CD4-positive, alpha-beta T cell treated with Interferon alpha-2 for 1 hour (primary cell): ENCODE measurements around the gene PRSS33.

Source experiments
- DNase-seq, 2 donors: peaks; one replicate each; pipeline ENCODE4 v3.0.0-alpha.2; 2020 to 2022

PRSS33 gene

DNA sequence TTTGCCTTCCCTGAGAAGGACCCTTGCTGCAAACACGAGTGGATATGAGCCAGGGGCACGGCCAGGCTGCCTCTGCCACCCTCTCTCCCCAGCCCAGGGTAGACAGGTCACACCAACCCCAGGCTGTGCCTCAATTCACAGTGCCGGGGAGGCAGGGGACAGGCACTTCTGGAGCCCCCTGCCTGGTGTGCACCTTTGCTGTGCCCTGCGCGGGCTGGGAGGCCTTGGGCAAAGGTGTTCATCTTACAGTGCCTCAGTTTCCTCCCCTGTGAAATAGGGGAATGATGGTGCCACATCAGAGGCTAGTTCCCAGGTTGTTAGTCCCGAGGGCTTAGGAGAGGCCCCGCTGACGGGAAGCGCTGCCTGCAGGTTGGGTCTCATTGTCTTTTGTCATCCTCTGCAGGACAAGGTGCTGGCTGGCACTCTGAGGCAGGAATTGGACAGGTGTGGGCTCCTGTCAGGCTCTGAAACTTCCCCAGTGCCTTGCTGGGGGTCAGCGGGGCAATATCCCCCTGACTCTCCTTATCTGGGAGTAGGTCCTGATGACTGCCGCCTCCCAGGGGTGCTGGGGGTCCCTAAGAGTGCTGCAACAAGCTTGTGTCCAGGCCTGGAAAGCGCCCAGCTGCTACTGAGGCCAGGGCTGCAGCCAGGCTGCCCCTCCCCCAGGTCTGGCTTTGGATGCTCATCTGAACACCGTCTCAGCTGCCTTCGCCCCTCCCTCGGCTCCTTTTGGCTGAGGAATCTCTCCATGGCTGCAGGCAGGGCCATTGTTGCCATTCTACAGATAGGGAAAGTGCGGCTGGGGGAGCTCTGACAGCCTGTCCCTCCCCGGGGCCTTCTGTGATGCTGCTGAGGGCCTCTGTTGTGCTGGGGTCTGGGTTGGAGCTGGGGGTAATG lies 32.8 kb upstream of the PRSS33 start:
- no peak for DNase-seq

DNA sequence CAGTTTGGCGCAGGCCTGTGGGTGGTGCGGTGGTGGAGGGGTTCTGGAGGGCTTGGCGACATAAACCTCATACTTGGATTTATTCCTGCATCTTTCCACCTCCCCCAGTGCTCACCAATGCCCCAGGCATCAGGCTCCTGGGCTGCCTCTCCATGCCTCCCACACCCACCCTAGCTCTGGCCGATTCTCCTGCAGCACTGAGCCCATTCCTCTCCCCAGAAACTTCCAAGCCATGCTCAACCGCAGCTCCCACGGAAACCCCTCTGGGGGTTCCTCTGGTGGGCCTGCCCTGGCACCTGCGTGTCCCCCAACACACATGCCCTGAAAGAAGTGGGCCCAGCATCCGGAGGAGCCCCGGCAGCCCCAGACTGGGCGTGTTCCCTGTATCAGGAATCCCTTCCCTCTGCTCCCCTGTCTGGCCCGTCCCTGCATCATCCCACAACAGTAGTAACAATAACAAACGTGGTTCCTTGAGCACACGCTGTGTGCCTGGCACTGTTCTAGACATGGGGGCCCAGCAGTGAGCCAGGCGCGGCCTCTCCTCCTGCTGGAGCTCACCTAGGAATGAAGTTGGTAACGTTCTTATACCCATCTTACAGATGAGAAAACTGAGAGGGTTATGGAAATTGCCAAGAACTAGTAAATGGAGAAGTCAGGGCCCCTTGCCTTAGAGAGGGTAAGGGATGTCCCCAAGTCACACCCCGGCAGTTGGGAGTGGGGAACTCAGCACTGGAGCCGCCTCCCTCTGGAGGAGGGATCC lies 32.0 kb upstream of the PRSS33 start:
- DNase-seq: no peak

DNA sequence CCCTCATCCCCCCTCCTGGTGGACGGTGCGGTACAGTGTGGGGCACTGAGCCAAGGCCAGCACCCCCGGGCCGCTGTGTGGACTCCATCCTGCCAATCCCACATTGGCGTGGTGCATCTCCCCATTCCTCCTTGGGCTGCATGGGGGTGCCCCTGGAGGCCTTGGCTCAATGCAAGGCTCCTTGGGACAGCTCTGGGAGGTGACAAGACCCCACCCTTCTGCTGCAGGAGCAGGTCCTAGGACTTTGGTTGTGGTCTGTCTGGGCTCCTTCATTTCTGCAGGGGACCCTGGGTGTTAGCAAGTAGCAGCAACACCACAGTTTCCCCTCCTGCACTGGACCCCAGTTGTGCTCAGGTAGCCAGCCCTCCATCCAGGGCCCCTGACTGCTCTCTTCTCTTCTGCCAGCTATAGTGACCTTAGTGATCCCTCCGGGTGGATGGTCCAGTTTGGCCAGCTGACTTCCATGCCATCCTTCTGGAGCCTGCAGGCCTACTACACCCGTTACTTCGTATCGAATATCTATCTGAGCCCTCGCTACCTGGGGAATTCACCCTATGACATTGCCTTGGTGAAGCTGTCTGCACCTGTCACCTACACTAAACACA lies 31.0 kb upstream of the PRSS33 start:
- no peak for DNase-seq

DNA sequence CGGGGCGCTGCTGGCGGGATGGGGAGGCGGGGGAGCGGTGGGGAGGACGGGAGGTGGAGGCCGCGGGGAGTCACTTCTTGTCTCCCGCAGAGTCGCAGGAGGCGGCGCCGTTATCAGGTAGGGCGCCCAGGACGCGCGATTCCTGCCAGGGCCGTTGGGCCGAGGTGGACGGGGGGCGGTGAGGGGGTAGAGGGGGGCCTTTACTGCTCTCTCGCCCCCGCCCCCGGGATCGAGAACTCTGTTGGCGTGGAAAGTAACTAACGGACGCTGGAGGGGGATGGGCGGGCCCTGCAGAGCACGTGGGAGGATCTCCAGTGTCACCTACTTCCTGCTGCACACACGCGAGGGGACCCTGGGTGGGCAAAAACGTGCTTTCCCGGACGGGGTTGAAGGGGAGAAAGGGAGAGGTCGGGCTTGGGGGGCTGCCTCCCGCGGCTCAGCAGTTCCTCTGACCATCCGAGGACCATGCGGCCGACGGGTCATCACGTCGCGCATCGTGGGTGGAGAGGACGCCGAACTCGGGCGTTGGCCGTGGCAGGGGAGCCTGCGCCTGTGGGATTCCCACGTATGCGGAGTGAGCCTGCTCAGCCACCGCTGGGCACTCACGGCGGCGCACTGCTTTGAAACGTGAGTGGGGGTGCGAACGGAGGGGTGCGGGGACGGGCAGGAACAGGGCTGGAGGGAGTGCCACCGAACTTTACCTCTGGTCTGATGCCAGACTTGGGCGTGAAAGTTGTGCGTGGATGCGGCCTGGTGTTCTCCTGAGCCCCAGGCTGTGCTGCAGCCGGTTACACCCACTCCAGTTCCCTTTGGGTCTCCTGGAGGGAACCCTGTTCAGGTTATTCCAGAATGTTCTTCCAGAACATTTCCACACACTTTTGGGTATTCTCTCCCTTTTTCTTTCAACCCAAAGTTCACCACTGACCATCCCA lies 30.2 kb upstream of the PRSS33 start:
- no peak for DNase-seq

DNA sequence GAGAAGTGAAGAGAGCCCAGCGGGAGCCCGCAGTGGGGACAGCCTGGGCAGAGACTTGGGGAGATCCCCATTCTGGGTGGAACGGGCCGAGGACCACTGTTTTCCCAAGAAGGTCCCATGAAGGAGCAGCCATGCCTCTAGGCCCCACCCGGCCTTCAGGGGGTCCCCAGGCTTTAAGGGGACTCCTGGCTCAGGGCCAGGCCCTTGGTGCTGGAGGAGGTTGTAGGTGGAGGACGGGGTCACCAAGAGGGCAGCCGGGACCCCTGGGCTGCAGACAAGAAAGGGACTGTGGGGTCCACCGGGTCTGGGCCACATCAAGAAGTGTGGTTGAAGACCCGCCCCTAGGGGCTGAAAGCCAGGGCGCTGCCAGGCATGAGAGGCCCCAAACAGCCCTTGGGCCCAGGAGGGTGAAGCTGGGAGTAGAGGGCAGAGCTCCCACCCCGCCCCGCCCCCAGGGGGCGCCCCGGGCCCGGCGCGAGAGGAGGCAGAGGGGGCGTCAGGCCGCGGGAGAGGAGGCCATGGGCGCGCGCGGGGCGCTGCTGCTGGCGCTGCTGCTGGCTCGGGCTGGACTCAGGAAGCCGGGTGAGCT lies 29.5 kb upstream of the PRSS33 start, which contains the start of gene PRSS21:
Gene PRSS21 (plus strand): TSS at position 487 of the 589 bp plus-strand sequence. CDS start 32 bp downstream, at position 519.
- DNase-seq: peak; percentile 42 to 45

DNA sequence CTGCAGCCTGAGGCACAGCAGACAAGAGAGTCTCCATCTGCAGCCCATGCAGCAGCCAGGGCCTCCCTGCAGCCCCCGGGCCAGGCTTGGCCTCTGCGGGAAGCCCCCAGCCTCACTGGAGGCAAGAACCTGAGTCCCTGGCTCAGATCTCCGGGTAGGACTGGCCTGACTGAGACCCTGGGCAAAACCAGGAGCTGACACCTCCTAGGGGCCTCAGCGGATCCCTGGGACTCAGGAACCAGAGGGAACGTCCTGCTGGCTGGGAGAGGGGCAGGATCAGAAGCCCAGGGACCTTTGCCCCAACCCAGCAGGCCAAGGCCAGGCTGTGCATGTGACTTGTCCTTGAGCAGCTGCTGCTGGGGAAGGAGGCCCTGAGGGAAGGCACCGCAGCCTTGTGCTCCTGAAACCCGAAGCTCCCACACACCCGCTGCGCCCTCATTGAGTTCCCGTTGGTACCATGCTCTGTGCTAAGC lies 28.0 kb upstream of the PRSS33 start:
- DNase-seq: no peak

DNA sequence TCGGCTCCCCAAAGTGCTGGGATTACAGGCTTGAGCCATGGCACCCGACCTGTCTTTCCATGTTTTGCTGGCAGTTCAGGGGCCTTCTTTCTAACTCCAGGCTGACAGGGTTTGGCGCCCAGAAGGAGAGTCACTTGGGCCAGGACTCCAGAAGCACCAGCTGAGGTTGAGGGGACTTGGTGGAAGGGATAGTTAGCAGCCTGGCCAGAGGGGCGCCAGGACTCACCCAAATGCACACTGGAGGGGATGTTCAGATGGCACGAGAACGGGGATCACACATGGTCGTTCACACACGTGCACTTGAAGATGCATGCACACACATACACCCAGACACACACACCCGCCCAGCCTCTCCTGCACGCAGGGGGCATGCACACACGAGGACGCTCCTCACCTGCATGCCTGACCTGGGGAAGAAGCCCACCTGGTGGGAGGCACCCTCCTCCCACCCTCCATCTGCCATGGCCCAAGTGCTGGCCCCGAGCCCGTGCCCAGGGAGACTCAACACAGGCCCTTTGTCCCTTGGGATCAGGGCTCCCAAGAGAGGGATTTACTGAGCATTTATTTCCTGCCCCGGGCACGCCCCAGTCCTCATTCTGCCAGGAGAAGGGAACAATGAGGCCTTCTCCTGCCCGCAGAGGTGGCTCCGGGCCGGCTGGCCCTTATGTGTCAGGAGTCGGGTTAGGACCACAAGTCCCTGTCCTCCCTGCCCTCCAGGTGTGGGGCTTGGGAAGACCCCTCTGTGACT lies 27.4 kb upstream of the PRSS33 start:
- no peak for DNase-seq

DNA sequence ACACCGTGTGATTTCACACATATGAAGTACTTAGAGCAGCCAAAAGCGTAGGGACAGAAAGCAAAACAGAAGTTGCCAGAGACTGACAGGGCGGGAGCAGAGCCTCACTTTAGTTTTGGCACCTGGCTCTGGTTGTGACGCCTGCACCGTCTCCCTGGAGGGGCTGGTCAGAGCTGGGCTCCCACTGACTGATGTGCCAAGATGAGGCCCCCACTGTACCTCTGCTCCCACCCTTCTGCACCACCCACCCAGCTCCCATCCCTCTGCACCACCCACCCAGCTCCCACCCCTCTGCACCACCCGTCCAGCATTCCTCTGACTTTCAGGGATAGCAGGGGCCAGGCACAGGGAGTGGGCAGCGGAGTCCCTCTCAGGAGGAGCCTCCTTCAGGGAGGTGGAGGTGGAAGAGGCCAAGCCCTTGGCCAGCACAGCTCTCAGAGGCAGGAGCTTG lies 26.4 kb upstream of the PRSS33 start:
- no peak for DNase-seq

DNA sequence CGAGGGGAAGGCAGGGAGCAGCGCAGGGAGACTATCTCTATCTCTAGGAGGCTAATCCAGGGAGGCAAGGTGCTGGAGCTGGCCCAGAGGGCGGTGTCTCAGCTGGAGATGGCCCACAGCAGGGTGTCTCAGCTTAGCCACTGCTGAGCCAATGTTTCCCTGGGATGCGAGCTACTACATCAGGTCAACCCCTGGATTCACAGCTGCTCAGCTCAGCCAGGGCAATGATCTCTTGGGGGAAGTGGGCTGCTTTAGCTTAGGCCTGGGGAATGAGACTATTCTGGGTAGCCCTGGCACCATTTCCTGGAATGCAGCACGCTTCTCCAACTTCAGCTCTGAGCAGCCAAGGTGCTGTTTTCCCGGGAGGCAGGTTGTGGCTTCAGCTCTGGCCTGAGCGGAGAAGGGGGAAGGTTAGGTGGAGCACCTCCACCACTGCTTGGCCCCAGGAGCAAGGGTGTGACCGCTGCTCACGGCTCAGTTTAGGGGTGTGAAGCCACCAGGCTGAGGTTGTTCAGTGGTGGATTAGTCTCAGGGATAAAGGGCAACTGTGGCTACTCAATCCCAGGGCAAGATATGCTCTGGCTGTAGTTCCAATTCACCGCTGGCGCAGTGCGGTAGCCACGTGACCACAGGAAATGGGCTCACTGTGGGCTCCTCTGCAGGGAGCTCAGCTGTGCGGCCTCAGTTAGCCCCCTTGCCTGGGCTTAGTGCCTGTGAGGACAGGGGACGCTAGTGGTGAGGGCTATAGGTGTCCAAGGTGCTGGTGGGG lies 24.5 kb upstream of the PRSS33 start:
- DNase-seq: no peak

DNA sequence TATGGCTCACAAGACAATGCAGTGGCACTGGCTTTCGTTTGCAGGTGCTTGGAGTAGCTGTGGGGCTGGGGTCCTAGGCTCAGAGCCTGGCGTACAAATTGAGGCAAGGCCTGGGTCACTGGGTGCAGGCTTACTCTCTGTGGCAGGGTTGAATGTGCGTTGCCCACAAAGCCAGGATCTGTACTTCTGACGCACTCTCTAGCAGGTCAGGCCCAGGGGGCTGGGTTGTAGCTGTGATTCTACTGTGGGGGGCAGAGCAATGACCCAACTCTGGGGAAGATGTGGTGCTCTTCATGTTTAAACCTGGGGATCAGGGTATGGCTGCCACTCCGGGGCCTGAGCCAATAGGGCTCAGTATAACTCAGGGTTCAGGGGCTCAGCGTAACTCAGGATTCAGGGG lies 23.3 kb upstream of the PRSS33 start:
- DNase-seq: no peak

DNA sequence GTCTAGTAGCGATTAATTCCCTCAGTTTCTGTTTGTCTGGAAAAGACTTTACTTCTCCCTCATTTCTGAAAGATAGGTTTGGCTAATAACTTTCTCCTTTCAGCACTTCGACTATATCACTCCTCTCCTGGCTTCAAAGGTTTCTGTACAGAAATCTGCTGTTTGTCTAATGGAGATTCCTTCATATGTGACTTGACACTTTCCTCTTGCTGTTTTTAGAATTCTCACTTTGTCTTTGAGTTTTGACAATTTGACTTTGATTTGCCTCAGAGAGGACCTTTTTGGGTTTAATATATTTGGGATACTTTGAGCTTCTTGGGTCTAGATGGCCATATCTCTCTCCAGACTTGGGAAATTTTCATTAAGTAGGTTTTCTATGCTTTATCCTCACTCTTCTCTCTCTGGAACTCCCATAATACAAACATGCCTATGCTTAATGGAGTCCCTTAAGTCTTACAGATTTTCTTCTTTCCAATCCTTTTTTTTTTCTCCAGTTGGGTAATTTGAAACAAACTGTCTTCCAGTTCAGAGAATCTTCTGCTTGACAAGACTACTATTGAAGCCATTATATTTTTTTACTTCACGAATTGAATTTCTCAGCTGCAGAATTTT lies 21.9 kb upstream of the PRSS33 start:
- DNase-seq: no peak

DNA sequence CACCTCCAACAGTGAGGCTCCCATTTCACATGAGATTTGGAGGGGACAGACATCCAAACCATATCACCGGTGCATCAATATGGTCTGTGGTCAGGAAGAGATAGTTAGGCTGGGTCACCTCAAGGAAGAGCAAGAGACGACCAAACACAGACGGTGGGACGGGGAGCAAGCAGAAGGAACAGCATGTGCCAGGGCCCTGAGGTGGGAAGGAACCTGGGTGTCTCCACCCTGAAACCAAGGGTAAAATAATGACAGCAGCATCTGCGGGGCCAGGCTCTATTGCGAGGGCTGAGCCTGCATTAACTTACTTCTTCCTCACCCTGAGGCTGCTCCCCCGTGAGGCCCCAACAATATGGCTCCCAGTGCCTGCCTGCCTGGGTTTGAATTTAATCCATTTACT lies 20.8 kb upstream of the PRSS33 start:
- DNase-seq: no peak

DNA sequence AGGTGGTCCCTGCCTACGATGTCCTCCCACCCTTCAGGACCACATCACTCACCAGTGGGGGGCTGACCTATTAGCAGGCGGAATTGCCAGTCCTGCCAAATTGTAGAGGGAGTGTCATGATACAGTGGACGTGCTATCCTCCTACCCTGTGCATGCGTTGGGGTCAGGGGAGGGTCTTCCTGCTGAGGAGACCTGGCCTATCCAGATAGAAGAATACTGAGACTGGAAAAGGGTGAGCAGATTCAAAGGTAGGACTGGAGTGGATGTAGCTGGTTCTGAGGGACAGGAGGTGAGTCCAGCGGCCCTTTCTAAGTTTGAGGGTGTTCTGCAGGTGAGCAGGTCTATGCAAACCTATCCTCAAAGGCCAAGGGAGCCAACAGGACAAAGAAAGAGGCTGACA lies 18.9 kb upstream of the PRSS33 start:
- no peak for DNase-seq

DNA sequence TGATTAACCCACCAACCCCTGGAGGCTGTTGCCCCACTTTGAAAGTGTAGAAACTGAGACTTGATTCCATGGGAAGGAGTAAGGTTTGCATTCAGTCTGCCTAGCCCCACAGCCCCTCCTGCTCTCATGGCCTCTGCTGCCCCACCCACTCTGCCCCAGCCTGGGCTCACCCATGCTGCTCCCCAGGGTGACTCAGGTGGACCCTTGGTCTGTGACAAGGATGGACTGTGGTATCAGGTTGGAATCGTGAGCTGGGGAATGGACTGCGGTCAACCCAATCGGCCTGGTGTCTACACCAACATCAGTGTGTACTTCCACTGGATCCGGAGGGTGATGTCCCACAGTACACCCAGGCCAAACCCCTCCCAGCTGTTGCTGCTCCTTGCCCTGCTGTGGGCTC lies 17.4 kb upstream of the PRSS33 start:
- DNase-seq: no peak

DNA sequence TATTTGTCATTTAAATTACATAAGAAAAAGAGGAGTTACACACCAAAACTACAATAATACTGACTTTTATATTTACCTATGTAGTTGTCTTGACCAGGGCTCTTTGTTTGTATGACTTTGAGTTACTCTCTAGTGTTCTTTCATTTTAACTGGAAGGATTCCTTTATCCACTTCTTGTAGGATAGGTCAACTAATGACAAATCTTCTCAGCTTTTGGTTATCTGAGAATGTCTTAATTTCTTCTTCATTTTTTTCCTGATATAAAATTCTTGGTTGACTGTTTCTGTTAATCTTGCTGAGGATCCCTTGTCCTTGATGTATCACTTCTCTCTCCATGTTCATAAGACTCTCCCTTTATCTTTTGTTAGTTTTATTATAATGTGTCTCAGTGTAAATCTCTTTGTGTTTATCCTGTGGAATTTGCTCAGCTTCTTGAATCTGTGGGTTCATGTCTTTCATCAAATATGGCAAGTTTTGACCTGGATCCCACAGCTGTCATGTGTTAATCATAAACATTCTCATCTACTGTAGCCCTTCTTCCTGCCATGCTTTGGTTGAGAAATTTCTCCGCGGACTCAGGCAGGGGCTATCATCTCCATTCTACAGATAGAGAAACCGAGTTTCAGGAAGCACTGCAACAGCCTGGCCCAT lies 16.3 kb upstream of the PRSS33 start:
- no peak for DNase-seq

DNA sequence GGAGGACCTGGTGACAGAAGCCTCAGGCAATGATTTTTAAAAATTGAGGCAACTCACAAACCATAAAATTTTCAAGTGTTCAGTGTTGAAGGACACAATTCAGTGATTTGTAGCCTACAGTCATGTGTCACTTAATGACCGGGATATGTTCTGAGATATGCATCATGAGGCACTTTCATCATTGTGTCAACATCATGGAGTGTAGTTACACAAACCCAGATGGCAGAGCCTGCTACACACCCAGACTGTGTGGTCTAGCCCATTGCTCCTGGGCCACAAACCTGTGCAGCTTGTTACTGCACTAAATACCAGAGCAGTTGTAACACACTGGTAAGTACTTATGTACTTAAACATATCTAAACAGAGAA lies 12.5 kb upstream of the PRSS33 start:
- no peak for DNase-seq

DNA sequence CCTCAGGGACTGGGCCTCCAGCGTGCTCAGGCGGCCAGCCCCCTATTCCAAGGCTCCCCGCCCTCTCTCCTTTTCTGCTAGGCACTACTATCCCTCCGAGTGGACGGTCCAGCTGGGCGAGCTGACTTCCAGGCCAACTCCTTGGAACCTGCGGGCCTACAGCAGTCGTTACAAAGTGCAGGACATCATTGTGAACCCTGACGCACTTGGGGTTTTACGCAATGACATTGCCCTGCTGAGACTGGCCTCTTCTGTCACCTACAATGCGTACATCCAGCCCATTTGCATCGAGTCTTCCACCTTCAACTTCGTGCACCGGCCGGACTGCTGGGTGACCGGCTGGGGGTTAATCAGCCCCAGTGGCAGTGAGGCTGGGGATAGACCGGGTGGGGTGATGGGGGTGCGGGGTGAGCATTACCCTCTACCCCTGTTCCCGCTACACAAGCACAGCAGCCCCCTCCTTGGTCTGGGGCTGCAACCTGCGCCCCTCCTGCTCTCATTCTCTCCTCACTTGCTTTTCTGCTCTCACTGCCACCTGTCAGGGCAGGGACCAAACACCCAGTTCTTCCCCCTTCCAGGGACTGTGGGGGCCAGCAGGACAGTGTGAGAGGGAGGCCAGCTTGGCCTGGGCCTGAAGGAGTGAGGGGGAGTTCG lies 12.0 kb upstream of the PRSS33 start:
- no peak for DNase-seq

DNA sequence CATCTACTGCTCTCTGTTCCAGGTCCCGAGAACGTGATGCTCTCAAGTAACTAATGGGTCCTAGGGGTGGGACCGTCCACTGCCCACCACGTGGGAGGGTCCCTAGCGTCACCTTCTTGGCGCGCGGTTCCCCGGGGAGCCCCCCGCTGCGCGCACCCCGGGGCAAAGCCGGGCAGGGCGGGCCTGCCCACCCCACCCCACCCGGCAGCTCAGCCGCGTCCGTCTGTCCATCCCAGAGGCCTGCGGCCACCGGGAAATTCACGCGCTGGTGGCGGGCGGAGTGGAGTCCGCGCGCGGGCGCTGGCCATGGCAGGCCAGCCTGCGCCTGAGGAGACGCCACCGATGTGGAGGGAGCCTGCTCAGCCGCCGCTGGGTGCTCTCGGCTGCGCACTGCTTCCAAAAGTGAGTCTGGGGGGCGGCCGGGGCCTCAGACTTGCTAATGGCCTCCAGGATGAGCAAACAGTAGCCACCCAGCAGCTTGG lies 11.4 kb upstream of the PRSS33 start:
- DNase-seq: no peak
